H9 (cell line): ENCODE data around the gene MDGA2. TPM values are rescaled to one million over a fixed set of nuclear protein-coding genes. Genes with fewer than 3 reads are reported as not detected.

ENCODE experiments used
- DNase-seq: peaks from one replicate; pipeline ENCODE4 v3.0.0-alpha.2; 2017
- H2AFZ ChIP-seq: one replicate; pipeline ENCODE4 v1.6.1; 2013; ENCODE audit warnings: mild to moderate bottlenecking, low read length, control low read depth, moderate library complexity
- H2AK5ac ChIP-seq: 2 replicates; pipeline ENCODE4 v1.6.1; 2013; ENCODE audit warnings: low read length, control low read depth, mixed read lengths; ENCODE audit not compliant: insufficient read length
- H2BK120ac ChIP-seq: one replicate; pipeline ENCODE4 v1.6.1; 2013; ENCODE audit warnings: low read depth, mild to moderate bottlenecking, low read length, control low read depth, inconsistent platforms; ENCODE audit not compliant: poor library complexity, severe bottlenecking
- H2BK12ac ChIP-seq: 2 replicates; pipeline ENCODE4 v1.6.1; 2013; ENCODE audit warnings: low read length, control low read depth, mixed read lengths, low read depth; ENCODE audit not compliant: insufficient read length
- H2BK15ac ChIP-seq: 2 replicates; pipeline ENCODE4 v1.6.1; 2013; ENCODE audit warnings: low read depth, low read length, control low read depth
- H2BK20ac ChIP-seq: one replicate; pipeline ENCODE4 v1.6.1; 2013; ENCODE audit warnings: low read depth, mild to moderate bottlenecking, low read length, control low read depth, inconsistent platforms; ENCODE audit not compliant: poor library complexity, severe bottlenecking
- H2BK5ac ChIP-seq: 2 replicates; pipeline ENCODE4 v1.6.1; 2013; ENCODE audit warnings: low read length, control low read depth, mixed read lengths; ENCODE audit not compliant: insufficient read length
- H3K14ac ChIP-seq: 2 replicates; pipeline ENCODE4 v1.6.1; 2013; ENCODE audit warnings: low read length, control low read depth; ENCODE audit not compliant: insufficient read depth
- H3K18ac ChIP-seq: 2 replicates; pipeline ENCODE4 v1.6.1; 2013; ENCODE audit warnings: low read depth, mild to moderate bottlenecking, mixed read lengths, low read length, control low read depth; ENCODE audit not compliant: insufficient read length
- H3K23ac ChIP-seq: 2 replicates; pipeline ENCODE4 v1.6.1; 2013; ENCODE audit warnings: low read length, control low read depth, mixed read lengths, low read depth; ENCODE audit not compliant: insufficient read length
- H3K23me2 ChIP-seq: 2 replicates; pipeline ENCODE4 v1.6.1; 2013; ENCODE audit warnings: low read depth, mild to moderate bottlenecking, mixed read lengths, low read length, control low read depth; ENCODE audit not compliant: insufficient read length, poor library complexity, severe bottlenecking
- H3K27ac ChIP-seq: 2 replicates; pipeline ENCODE4 v1.5.1; 2013; ENCODE audit warnings: low read length, control low read depth, mixed read lengths, low read depth; ENCODE audit not compliant: insufficient read length
- H3K27me3 ChIP-seq: 2 replicates; pipeline ENCODE4 v1.6.1; 2013; ENCODE audit warnings: low read length, control low read depth, inconsistent platforms; ENCODE audit not compliant: insufficient read depth
- H3K4ac ChIP-seq: 2 replicates; pipeline ENCODE4 v1.6.1; 2013; ENCODE audit warnings: low read depth, mild to moderate bottlenecking, control low read depth, inconsistent platforms, low read length, moderate library complexity
- H3K4me1 ChIP-seq: 2 replicates; pipeline ENCODE4 v1.6.1; 2013; ENCODE audit warnings: low read length, control low read depth, inconsistent platforms; ENCODE audit not compliant: insufficient read depth
- H3K4me2 ChIP-seq: 2 replicates; pipeline ENCODE4 v1.6.1; 2013; ENCODE audit warnings: low read length, control low read depth, mixed read lengths; ENCODE audit not compliant: insufficient read length, insufficient read depth
- H3K56ac ChIP-seq: 2 replicates; pipeline ENCODE4 v1.6.1; 2013; ENCODE audit warnings: low read depth, mild to moderate bottlenecking, mixed read lengths, low read length, control low read depth; ENCODE audit not compliant: insufficient read length
- H3K79me1 ChIP-seq: 2 replicates; pipeline ENCODE4 v1.6.1; 2013; ENCODE audit warnings: low read depth, mild to moderate bottlenecking, moderate library complexity, low read length, control low read depth, inconsistent platforms; ENCODE audit not compliant: insufficient read depth, poor library complexity, severe bottlenecking
- H3K79me2 ChIP-seq: 2 replicates; pipeline ENCODE4 v1.6.1; 2013; ENCODE audit warnings: low read length, control low read depth, inconsistent platforms; ENCODE audit not compliant: insufficient read depth
- H3K9ac ChIP-seq: 2 replicates; pipeline ENCODE4 v1.6.1; 2013; ENCODE audit warnings: low read length, control low read depth, mixed read lengths; ENCODE audit not compliant: insufficient read length; ENCODE audit errors: extremely low read depth
- H3K9me3 ChIP-seq: one replicate; pipeline ENCODE4 v1.6.1; 2013; ENCODE audit warnings: low read depth, low read length, inconsistent platforms; ENCODE audit not compliant: control insufficient read depth
- H3T11ph ChIP-seq: one replicate; pipeline ENCODE4 v1.6.1; 2013; ENCODE audit warnings: mild to moderate bottlenecking, low read length, control low read depth, inconsistent platforms
- H4K20me1 ChIP-seq: one replicate; pipeline ENCODE4 v1.6.1; 2013; ENCODE audit not compliant: control insufficient read depth, insufficient read length, insufficient read depth
- H4K5ac ChIP-seq: 2 replicates; pipeline ENCODE4 v1.6.1; 2013; ENCODE audit warnings: low read depth, mild to moderate bottlenecking, mixed read lengths, low read length, control low read depth; ENCODE audit not compliant: insufficient read length
- H4K8ac ChIP-seq: replicated peaks from 2 replicates; pipeline ENCODE4 v1.6.1; 2013; ENCODE audit warnings: low read length, control low read depth, mixed read lengths, low read depth; ENCODE audit not compliant: insufficient read length
- H4K91ac ChIP-seq: 2 replicates; pipeline ENCODE4 v1.6.1; 2013; ENCODE audit warnings: low read depth, mild to moderate bottlenecking, moderate library complexity, mixed read lengths, low read length, control low read depth; ENCODE audit not compliant: insufficient read length
- H3K27ac Mint-ChIP-seq, 3 experiments: 2 replicates in 2 of 3; 3 replicates in 1 of 3; pipeline ENCODE4 v1.8.0; 2020 to 2021; ENCODE audit warnings: mixed read lengths in 3 of 3, mild to moderate bottlenecking in 1 of 3, moderate library complexity in 1 of 3
- H3K27me3 Mint-ChIP-seq: 2 replicates; pipeline ENCODE4 v1.8.0; 2021; ENCODE audit warnings: low read depth, mild to moderate bottlenecking, moderate library complexity, mixed read lengths
- H3K36me3 Mint-ChIP-seq, 3 experiments: 2 replicates in 2 of 3; 3 replicates in 1 of 3; pipeline ENCODE4 v1.8.0; 2020 to 2021; ENCODE audit warnings: low read depth in 3 of 3, mixed read lengths in 3 of 3; ENCODE audit not compliant: insufficient read depth in 1 of 3
- H3K4me1 Mint-ChIP-seq, 2 experiments: 2 replicates each; pipeline ENCODE4 v1.8.0; 2020; ENCODE audit warnings: mixed read lengths in 2 of 2
- H3K4me3 Mint-ChIP-seq, 2 experiments: 2 replicates in 1 of 2; 3 replicates in 1 of 2; pipeline ENCODE4 v1.8.0; 2020 to 2021; ENCODE audit warnings: mild to moderate bottlenecking in 2 of 2, mixed read lengths in 2 of 2, moderate library complexity in 1 of 2
- H3K9me3 Mint-ChIP-seq, 2 experiments: 2 replicates in 1 of 2; 3 replicates in 1 of 2; pipeline ENCODE4 v1.8.0; 2020; ENCODE audit warnings: mild to moderate bottlenecking in 2 of 2, mixed read lengths in 2 of 2, moderate library complexity in 1 of 2
- WGBS: extraction: QIAGEN DNeasy Blood & Tissue Kit; methylation state at CpG from one replicate; pipeline ENCODE4 v1.1.7; 2013; ENCODE audit warnings: missing lambda C conversion rate, low lambda C conversion rate, mixed read lengths; ENCODE audit not compliant: insufficient read length; ENCODE audit errors: extremely low coverage; 5-methylcytosine and 5-hydroxymethylcytosine counted together
- total RNA-seq: library from RNA; stranded (reverse); gene quantifications from 2 replicates; pipeline ENCODE4 v1.2.1, GENCODE V29; 2021
- TF ChIP-seq, protein P1 (sequence below): fragments of 200-600 bp; sonication (generic); conservative IDR thresholded peaks from 3 replicates; pipeline ENCODE4 v1.8.0; 2021; ENCODE audit warnings: antibody characterized with exemption, mild to moderate bottlenecking

Gene MDGA2
- total RNA-seq, 1 experiment from 2014 or later = 1.9 TPM

DNA sequence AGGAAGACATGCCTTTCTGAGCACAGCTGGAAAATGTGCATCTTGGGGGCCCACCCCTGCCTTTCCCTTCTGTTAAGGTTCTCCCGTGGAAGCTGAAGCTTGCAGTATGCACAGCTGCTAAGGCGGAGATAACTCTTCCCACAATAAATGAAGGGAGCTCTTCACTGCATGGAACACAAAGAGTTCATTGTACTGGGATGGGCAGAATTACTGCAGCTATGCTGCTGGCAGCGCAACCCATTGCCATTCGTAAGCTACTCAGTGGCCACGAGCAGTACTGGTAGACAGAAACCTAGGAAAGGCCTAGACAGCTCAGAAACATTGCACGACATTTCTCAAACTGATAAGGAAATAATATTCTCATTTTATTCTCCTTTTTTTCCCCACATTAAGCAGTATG, 310.2 kb downstream of the MDGA2 start:
- Mint-ChIP-seq H3K27me3 (no peaks in the 10 kb centered on the region), H3K36me3 (peaks cover 0 to 12% (median 2%) of the 10 kb centered on the region in 3 experiments; a peak in 4 of 7 replicates), H3K4me3 (no peak overlapping the region), H3K4me1 (peaks cover 21 to 23% of the 10 kb centered on the region in 2 experiments), H3K9me3 (peaks cover 0 to 2% of the 10 kb centered on the region in 2 experiments; a peak in 1 of 5 replicates), H3K27ac (peak overlapping the region; percentile 67 to 95 (median 78); a peak in 5 of 7 replicates)
- H3K79me1 ChIP-seq = no peaks in the 10 kb centered on the region
- WGBS = no CpG with 5 or more reads among the region's 6 CpGs
- H3K56ac ChIP-seq = no peak overlapping the region
- peaks cover 6% of the 10 kb centered on the region; the same call in 1 of the 2 replicates for H3K4me1 ChIP-seq
- H2AFZ ChIP-seq = no peak overlapping the region
- H3K4ac ChIP-seq = no peak overlapping the region
- no peak overlapping the region for H2BK5ac ChIP-seq
- no peaks in the 10 kb centered on the region for H3K79me2 ChIP-seq
- H3K23me2 ChIP-seq = no peaks in the 10 kb centered on the region
- H3K23ac ChIP-seq = no peak overlapping the region
- H4K8ac ChIP-seq = no peak overlapping the region
- H3K14ac ChIP-seq = no peak overlapping the region
- H3K27ac ChIP-seq = no peak overlapping the region
- H3T11ph ChIP-seq = no peak overlapping the region
- H3K4me2 ChIP-seq = no peak overlapping the region
- no peak overlapping the region for H3K18ac ChIP-seq
- no peak overlapping the region for H2BK120ac ChIP-seq
- no peak overlapping the region for H4K5ac ChIP-seq
- H3K9me3 ChIP-seq = no peaks in the 10 kb centered on the region
- H4K91ac ChIP-seq = no peak overlapping the region
- TF ChIP-seq, protein P1, sequence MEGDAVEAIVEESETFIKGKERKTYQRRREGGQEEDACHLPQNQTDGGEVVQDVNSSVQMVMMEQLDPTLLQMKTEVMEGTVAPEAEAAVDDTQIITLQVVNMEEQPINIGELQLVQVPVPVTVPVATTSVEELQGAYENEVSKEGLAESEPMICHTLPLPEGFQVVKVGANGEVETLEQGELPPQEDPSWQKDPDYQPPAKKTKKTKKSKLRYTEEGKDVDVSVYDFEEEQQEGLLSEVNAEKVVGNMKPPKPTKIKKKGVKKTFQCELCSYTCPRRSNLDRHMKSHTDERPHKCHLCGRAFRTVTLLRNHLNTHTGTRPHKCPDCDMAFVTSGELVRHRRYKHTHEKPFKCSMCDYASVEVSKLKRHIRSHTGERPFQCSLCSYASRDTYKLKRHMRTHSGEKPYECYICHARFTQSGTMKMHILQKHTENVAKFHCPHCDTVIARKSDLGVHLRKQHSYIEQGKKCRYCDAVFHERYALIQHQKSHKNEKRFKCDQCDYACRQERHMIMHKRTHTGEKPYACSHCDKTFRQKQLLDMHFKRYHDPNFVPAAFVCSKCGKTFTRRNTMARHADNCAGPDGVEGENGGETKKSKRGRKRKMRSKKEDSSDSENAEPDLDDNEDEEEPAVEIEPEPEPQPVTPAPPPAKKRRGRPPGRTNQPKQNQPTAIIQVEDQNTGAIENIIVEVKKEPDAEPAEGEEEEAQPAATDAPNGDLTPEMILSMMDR = no peak
- no peak overlapping the region for H2BK20ac ChIP-seq
- DNase-seq = no peak
- H2BK12ac ChIP-seq = no peak overlapping the region
- H3K9ac ChIP-seq = no peak overlapping the region
- no peaks in the 10 kb centered on the region for H3K27me3 ChIP-seq
- H2BK15ac ChIP-seq = no peak overlapping the region
- no peaks in the 10 kb centered on the region for H4K20me1 ChIP-seq
- no peak overlapping the region for H2AK5ac ChIP-seq
